ENCODE results near the gene STAU1.

Gene STAU1

GRCh38 chr20:49122920-49123319 is 65.2 kb downstream of the STAU1 start:
- Histone ChIP-seq H3K9ac (no peak overlapping the region), H3K4me3 (IDR thresholded peaks at IDR 0.05; ENCODE audit: insufficient read depth, low read depth, low read length) (no peak overlapping the region), H3K4me2 (no peak overlapping the region), H3K36me3 (ENCODE audit: insufficient read depth) (no peaks in the 10 kb centered on the region; the same call in 1 of the 2 replicates), H3K4me1 (ENCODE audit: low read depth, poor library complexity, severe bottlenecking) (peaks cover 31% of the 10 kb centered on the region), H2AFZ (ENCODE audit: low read depth) (no peak overlapping the region), H3K79me2 (ENCODE audit: insufficient read depth, low read depth) (no peaks in the 10 kb centered on the region), H4K20me1 (ENCODE audit: insufficient read depth) (no peaks in the 10 kb centered on the region), H3K27ac (no peak overlapping the region), H3K27me3 (ENCODE audit: insufficient read depth, low read depth) (no peaks in the 10 kb centered on the region)
- TF ChIP-seq, protein P1, sequence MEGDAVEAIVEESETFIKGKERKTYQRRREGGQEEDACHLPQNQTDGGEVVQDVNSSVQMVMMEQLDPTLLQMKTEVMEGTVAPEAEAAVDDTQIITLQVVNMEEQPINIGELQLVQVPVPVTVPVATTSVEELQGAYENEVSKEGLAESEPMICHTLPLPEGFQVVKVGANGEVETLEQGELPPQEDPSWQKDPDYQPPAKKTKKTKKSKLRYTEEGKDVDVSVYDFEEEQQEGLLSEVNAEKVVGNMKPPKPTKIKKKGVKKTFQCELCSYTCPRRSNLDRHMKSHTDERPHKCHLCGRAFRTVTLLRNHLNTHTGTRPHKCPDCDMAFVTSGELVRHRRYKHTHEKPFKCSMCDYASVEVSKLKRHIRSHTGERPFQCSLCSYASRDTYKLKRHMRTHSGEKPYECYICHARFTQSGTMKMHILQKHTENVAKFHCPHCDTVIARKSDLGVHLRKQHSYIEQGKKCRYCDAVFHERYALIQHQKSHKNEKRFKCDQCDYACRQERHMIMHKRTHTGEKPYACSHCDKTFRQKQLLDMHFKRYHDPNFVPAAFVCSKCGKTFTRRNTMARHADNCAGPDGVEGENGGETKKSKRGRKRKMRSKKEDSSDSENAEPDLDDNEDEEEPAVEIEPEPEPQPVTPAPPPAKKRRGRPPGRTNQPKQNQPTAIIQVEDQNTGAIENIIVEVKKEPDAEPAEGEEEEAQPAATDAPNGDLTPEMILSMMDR (conservative IDR thresholded peaks at IDR 0.05; ENCODE audit: low read depth, low read length) = no peak

DNA sequence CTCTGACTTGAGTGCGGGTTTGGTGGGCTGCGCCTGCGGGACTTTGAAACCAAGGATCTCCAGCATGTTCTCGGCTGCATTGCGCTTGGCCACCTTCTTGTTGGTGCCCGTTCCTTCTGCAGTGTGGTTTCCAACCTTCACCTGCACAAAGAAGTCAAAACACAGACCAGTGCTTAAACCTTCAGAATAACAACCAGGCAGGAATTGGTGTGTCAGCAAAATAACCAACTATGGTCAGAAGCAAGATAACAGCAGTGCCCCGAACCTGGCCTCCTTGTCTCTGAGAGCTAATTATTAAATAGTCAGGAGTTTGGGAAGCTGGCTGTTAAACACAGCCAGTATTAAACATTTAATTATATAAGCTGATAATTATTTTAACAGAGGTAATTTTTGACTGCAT is 68.1 kb downstream of the STAU1 start:
- TF ChIP-seq, protein P1 (conservative IDR thresholded peaks at IDR 0.05; ENCODE audit: low read depth, low read length) = no peak
- Histone ChIP-seq H3K4me3 (IDR thresholded peaks at IDR 0.05; ENCODE audit: insufficient read depth, low read depth, low read length) (no peak overlapping the region), H4K20me1 (ENCODE audit: insufficient read depth) (no peaks in the 10 kb centered on the region), H3K9ac (no peak overlapping the region), H3K4me2 (peak overlapping the region; percentile 30), H3K36me3 (ENCODE audit: insufficient read depth) (no peaks in the 10 kb centered on the region; the same call in 1 of the 2 replicates), H3K79me2 (ENCODE audit: insufficient read depth, low read depth) (no peaks in the 10 kb centered on the region), H3K4me1 (ENCODE audit: low read depth, poor library complexity, severe bottlenecking) (peaks cover 33% of the 10 kb centered on the region), H3K27me3 (ENCODE audit: insufficient read depth, low read depth) (no peaks in the 10 kb centered on the region), H3K27ac (no peak overlapping the region; the same call in 1 of the 2 replicates), H2AFZ (ENCODE audit: low read depth) (no peak overlapping the region)

DNA sequence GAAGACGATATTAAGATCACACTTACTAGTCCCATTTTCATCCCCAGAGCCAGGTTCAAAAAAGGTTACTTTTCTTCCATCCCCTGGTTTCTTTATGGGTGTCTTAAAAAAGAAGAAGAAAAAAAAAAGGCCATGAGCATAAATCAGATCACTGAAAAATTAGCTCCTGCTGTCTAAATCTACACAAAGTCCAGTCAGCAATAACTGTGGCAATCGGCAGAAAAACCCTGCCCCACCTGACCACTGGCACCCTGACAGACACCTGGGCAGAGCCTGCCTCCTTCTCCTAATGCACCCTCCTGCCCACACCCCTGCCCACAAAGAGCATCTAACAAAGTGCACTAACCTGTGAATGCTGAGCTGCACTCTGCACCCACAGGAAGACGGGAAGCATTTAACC is 69.8 kb downstream of the STAU1 start:
- Histone ChIP-seq H2AFZ (ENCODE audit: low read depth) (no peak overlapping the region), H3K4me1 (ENCODE audit: low read depth, poor library complexity, severe bottlenecking) (peaks cover 33% of the 10 kb centered on the region), H3K36me3 (ENCODE audit: insufficient read depth) (no peaks in the 10 kb centered on the region; the same call in 1 of the 2 replicates), H3K9ac (no peak overlapping the region), H4K20me1 (ENCODE audit: insufficient read depth) (no peaks in the 10 kb centered on the region), H3K27me3 (ENCODE audit: insufficient read depth, low read depth) (no peaks in the 10 kb centered on the region), H3K4me3 (IDR thresholded peaks at IDR 0.05; ENCODE audit: insufficient read depth, low read depth, low read length) (no peak overlapping the region), H3K27ac (no peak overlapping the region), H3K4me2 (no peak overlapping the region), H3K79me2 (ENCODE audit: insufficient read depth, low read depth) (no peaks in the 10 kb centered on the region)
- TF ChIP-seq, protein P1 (conservative IDR thresholded peaks at IDR 0.05; ENCODE audit: low read depth, low read length) = no peak

GRCh38 chr20:49115564-49115963 is 72.6 kb downstream of the STAU1 start:
- H3K4me1 ChIP-seq (ENCODE audit: low read depth, poor library complexity, severe bottlenecking) = peaks cover 28% of the 10 kb centered on the region
- H3K4me2 ChIP-seq = no peak overlapping the region
- TF ChIP-seq, protein P1 (conservative IDR thresholded peaks at IDR 0.05; ENCODE audit: low read depth, low read length) = 0 out of 2 replicates have a peak, but pooled peaks have one; percentile 14
- no peak overlapping the region for H3K9ac ChIP-seq
- no peak overlapping the region for H3K4me3 ChIP-seq (IDR thresholded peaks at IDR 0.05; ENCODE audit: insufficient read depth, low read depth, low read length)
- H3K27ac ChIP-seq = no peak overlapping the region
- H3K27me3 ChIP-seq (ENCODE audit: insufficient read depth, low read depth) = no peaks in the 10 kb centered on the region
- no peak overlapping the region for H2AFZ ChIP-seq (ENCODE audit: low read depth)
- no peaks in the 10 kb centered on the region for H4K20me1 ChIP-seq (ENCODE audit: insufficient read depth)
- H3K79me2 ChIP-seq (ENCODE audit: insufficient read depth, low read depth) = no peaks in the 10 kb centered on the region
- no peaks in the 10 kb centered on the region; the same call in 1 of the 2 replicates for H3K36me3 ChIP-seq (ENCODE audit: insufficient read depth)
